Sigmoid colon (tissue), 7 donors: ENCODE results near the gene MAS1L. TPM values are rescaled to one million over a fixed set of nuclear protein-coding genes. Genes with fewer than 3 reads are reported as not detected.

Experiments used
- DNase-seq: peaks from one replicate; pipeline ENCODE4 v3.0.0-alpha.2; 2019
- H3K27ac ChIP-seq, 4 donors: fragments of 200-600 bp; sonication (generic); one replicate each; pipeline ENCODE4 v1.5.1; 2016 to 2019; ENCODE audit warnings: mild to moderate bottlenecking in 1 of 4
- H3K27me3 ChIP-seq, 3 donors: fragments of 200-600 bp; sonication (generic); one replicate each; pipeline ENCODE4 v1.5.1; 2019; ENCODE audit warnings: mild to moderate bottlenecking in 1 of 3
- H3K36me3 ChIP-seq, 4 donors: fragments of 200-600 bp; sonication (generic); one replicate each; pipeline ENCODE4 v1.5.1; 2016 to 2019
- H3K4me1 ChIP-seq, 4 donors: fragments of 200-600 bp; sonication (generic); one replicate each; pipeline ENCODE4 v1.5.1; 2017 to 2019
- H3K4me3 ChIP-seq, 4 donors: fragments of 200-600 bp; sonication (generic); one replicate each; pipeline ENCODE4 v1.5.1; 2017 to 2019; ENCODE audit warnings: mild to moderate bottlenecking in 2 of 4, moderate library complexity in 1 of 4
- H3K9me3 ChIP-seq, 4 donors: fragments of 200-600 bp in 3 of 4; sonication (generic) in 3 of 4; one replicate each; pipeline versions ENCODE4 v1.5.1 to v1.6.1; 2013 to 2019
- EP300 ChIP-seq, 4 donors: sonication (generic); formaldehyde crosslinking; IDR thresholded peaks; one replicate each; pipeline ENCODE4 v1.6.1; 2017; ENCODE audit warnings: antibody characterized with exemption in 4 of 4
- POLR2A ChIP-seq, 2 donors: fragments of 450-650 bp; IDR thresholded peaks; one replicate each; pipeline ENCODE4 v1.6.1; 2016; ENCODE audit warnings: antibody characterized with exemption in 2 of 2, mild to moderate bottlenecking in 2 of 2, moderate library complexity in 2 of 2
- POLR2AphosphoS5 ChIP-seq, 4 donors: sonication (generic); formaldehyde crosslinking; IDR thresholded peaks; one replicate each; pipeline ENCODE4 v1.6.1; 2017; ENCODE audit warnings: antibody characterized with exemption in 4 of 4
- WGBS, 2 donors: extraction: QIAGEN DNeasy Blood & Tissue Kit; methylation state at CpG; one replicate each; pipeline ENCODE4 v1.1.7; 2013; 5-methylcytosine and 5-hydroxymethylcytosine counted together
- intact Hi-C: fragments of 100-400 bp; cut with DNase I; formaldehyde crosslinking; loops from one replicate; pipeline ENCODE4 v1.15.1; 2023
- polyA plus RNA-seq, 3 donors: library from polyadenylated mRNA; stranded (reverse); fragments of 200-250 nt; gene quantifications; one replicate each; pipeline ENCODE4 v1.2.3, GENCODE V29; 2013
- total RNA-seq, 4 donors: library from RNA; depleted of rRNA; stranded (reverse); fragments of >200 nt; gene quantifications; one replicate each; pipeline ENCODE4 v1.1.0, GENCODE V29; 2016
- TF ChIP-seq, protein P1 (sequence below), 4 experiments: fragments of 450-650 bp in 3 of 4; fragments of 200-600 bp in 1 of 4; IDR thresholded peaks; one replicate each; pipeline ENCODE4 v1.5.1; 2016 to 2019; ENCODE audit warnings: antibody characterized with exemption in 4 of 4, mild to moderate bottlenecking in 3 of 4, moderate library complexity in 2 of 4
- donor health status: healthy with polysubstance abuse.
- donor health status: Bipolar disorder and iron deficiency.
- donor health status: healthy.

MAS1L gene
- total and polyA plus RNA-seq, 7 donors: not detected

DNA sequence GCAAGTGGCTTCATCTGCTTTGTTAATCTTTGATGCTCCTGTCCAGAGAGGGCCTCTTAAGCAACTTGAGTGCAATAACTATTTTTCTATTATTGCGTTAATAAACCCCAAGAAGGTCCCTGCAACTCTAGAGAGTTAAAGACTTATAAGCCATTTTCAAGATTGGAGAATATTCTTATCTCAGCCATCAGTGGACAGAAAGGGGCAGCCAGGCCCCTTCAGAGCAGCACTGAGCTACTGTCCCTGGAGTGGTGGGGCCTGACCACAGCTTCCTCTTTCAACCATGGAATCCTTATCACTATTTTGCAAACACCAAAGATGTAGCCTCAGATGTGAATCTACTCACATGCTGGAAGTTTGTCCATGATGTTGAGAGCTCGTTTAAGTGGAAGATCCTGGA is 2.8 kb upstream of the MAS1L start:
- H3K4me1 ChIP-seq: no peaks in the 10 kb centered on the region
- no peaks in the 10 kb centered on the region for H3K9me3 ChIP-seq
- no peak overlapping the region for H3K4me3 ChIP-seq
- no peaks in the 10 kb centered on the region for H3K27me3 ChIP-seq
- no peak for DNase-seq
- no peaks in the 10 kb centered on the region for H3K36me3 ChIP-seq
- 44 to 72% methylated on average over 2 of the region's 2 CpGs for WGBS, 2 donors
- TF ChIP-seq POLR2A (IDR thresholded peaks at IDR 0.05): no peak
- no peak for TF ChIP-seq EP300 (IDR thresholded peaks at IDR 0.05)
- TF ChIP-seq, protein P1, sequence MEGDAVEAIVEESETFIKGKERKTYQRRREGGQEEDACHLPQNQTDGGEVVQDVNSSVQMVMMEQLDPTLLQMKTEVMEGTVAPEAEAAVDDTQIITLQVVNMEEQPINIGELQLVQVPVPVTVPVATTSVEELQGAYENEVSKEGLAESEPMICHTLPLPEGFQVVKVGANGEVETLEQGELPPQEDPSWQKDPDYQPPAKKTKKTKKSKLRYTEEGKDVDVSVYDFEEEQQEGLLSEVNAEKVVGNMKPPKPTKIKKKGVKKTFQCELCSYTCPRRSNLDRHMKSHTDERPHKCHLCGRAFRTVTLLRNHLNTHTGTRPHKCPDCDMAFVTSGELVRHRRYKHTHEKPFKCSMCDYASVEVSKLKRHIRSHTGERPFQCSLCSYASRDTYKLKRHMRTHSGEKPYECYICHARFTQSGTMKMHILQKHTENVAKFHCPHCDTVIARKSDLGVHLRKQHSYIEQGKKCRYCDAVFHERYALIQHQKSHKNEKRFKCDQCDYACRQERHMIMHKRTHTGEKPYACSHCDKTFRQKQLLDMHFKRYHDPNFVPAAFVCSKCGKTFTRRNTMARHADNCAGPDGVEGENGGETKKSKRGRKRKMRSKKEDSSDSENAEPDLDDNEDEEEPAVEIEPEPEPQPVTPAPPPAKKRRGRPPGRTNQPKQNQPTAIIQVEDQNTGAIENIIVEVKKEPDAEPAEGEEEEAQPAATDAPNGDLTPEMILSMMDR (IDR thresholded peaks at IDR 0.05): no peak
- no peak for TF ChIP-seq POLR2AphosphoS5 (IDR thresholded peaks at IDR 0.05)
- H3K27ac ChIP-seq: no peak overlapping the region
- intact Hi-C loops: no loop called here

GRCh38 chr6:29490055-29490454 is 2.3 kb upstream of the MAS1L start:
- no peaks in the 10 kb centered on the region for H3K36me3 ChIP-seq
- H3K27ac ChIP-seq: no peak overlapping the region
- DNase-seq: no peak
- TF ChIP-seq POLR2AphosphoS5 (IDR thresholded peaks at IDR 0.05) (no peak), POLR2A (IDR thresholded peaks at IDR 0.05) (no peak), EP300 (IDR thresholded peaks at IDR 0.05) (no peak)
- TF ChIP-seq, protein P1 (IDR thresholded peaks at IDR 0.05): no peak
- H3K4me1 ChIP-seq: no peaks in the 10 kb centered on the region
- intact Hi-C loops: no loop called here
- no peaks in the 10 kb centered on the region for H3K9me3 ChIP-seq
- no peaks in the 10 kb centered on the region for H3K27me3 ChIP-seq
- H3K4me3 ChIP-seq: no peak overlapping the region
- WGBS, 2 donors: 77 to 81% methylated on average over 3 of the region's 3 CpGs

DNA sequence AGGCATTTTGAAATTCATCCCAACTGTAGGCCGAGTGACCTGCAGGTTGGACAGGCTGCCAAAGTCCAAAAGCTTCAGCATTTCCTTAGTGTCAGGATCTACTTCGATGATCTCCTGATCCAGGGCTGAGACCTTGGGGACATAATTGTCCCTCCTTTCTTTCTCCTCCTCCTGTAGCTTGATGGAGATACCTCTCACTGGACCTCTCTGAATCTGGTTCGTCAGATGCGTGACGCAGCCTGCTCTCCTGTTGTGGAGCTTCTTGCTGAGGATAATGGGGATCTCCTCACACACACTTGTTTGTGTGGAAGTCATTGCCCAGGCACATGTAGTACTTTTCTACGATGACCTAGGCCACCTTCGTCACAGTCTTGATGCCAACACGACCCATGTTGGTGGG is 1.5 kb upstream of the MAS1L start:
- H3K27me3 ChIP-seq: no peaks in the 10 kb centered on the region
- WGBS, 2 donors: 88 to 94% methylated on average over 8 of the region's 8 CpGs
- intact Hi-C loops: no loop called here
- DNase-seq: no peak
- no peak overlapping the region for H3K27ac ChIP-seq
- no peak overlapping the region for H3K4me3 ChIP-seq
- H3K9me3 ChIP-seq: no peaks in the 10 kb centered on the region
- H3K36me3 ChIP-seq: no peaks in the 10 kb centered on the region
- H3K4me1 ChIP-seq: no peaks in the 10 kb centered on the region
- TF ChIP-seq POLR2A (IDR thresholded peaks at IDR 0.05) (no peak), EP300 (IDR thresholded peaks at IDR 0.05) (no peak), POLR2AphosphoS5 (IDR thresholded peaks at IDR 0.05) (no peak)
- TF ChIP-seq, protein P1 (IDR thresholded peaks at IDR 0.05): no peak

DNA sequence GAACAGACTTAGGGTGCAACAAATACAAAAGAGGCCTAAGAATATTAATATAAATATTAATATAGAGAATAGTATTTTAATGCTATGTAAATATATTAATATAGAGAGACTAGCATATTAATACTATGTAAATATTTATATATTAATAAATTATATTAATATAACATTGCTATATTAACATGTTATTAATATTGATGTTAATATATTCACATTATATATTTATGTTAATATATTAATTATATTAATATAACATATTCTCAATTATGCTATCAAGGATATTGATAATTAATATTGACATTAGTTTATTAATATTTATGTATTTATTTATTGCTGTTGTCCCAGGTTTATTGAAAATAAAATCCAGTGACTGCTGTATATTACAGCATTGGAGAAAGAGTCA is 1.1 kb upstream of the MAS1L start:
- H3K36me3 ChIP-seq: no peaks in the 10 kb centered on the region
- H3K27ac ChIP-seq: no peak overlapping the region
- intact Hi-C loops: no loop called here
- no peak overlapping the region for H3K4me3 ChIP-seq
- TF ChIP-seq EP300 (IDR thresholded peaks at IDR 0.05) (no peak), POLR2AphosphoS5 (IDR thresholded peaks at IDR 0.05) (no peak)
- no peaks in the 10 kb centered on the region for H3K9me3 ChIP-seq
- no peaks in the 10 kb centered on the region for H3K27me3 ChIP-seq
- no peak for DNase-seq
- no peaks in the 10 kb centered on the region for H3K4me1 ChIP-seq

- Histone ChIP-seq H3K9me3 (no peaks in the 10 kb centered on the region), H3K27me3 (no peaks in the 10 kb centered on the region), H3K27ac (no peak overlapping the region), H3K36me3 (no peaks in the 10 kb centered on the region), H3K4me3 (no peak overlapping the region), H3K4me1 (no peaks in the 10 kb centered on the region)
- intact Hi-C loops: no loop called here
- no peak for DNase-seq
- TF ChIP-seq, protein P1 (IDR thresholded peaks at IDR 0.05): no peak
- TF ChIP-seq POLR2A (IDR thresholded peaks at IDR 0.05) (no peak), EP300 (IDR thresholded peaks at IDR 0.05) (no peak), POLR2AphosphoS5 (IDR thresholded peaks at IDR 0.05) (no peak)
- 76 to 87% methylated on average over 5 of the region's 5 CpGs for WGBS, 2 donors
Observed at GRCh38 chr6:29487131-29487530, 625 bp downstream of the MAS1L start.
